ENCODE measurements around the gene PCMT1. TPM values are rescaled to one million over a fixed set of nuclear protein-coding genes. Genes with fewer than 3 reads are reported as not detected.

PCMT1 gene
- total RNA-seq, 2 experiments from 2014 or later = 117 to 125 TPM

DNA sequence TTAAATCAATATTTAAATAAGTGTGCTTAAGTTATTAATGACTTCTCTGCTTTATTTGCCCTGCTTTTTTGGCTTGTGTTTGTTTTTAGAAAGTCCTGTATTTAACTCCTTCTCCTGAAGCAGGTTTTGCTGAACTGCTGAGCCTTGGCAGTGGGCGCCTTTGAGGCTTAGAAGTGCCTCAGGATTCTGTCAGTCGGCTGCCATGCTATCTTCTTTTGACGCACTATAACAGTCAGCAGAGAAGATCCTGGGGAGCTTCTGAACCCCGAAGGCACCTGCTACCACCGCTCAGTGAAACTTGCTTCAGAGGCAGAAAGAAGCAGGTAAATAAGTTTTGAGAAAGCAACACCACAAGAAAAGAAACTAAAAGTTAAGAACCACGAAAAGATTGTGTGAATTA is 22.4 kb downstream of the PCMT1 start:
- H3K4me1 ChIP-seq (ENCODE audit: insufficient read depth, low read length, poor library complexity, severe bottlenecking) = no peaks in the 10 kb centered on the region
- H3K4me3 ChIP-seq (ENCODE audit: low read depth, low read length, poor library complexity, severe bottlenecking) = no peak overlapping the region
- H3K79me2 ChIP-seq (ENCODE audit: insufficient read depth, low read depth, low read length) = peaks cover 33% of the 10 kb centered on the region
- H3K4me2 ChIP-seq (ENCODE audit: low read length) = no peak overlapping the region
- DNase-seq (ENCODE audit: low spot score) = no peak
- no TSS peak for BruUV-seq (replicated peaks)
- CTCF ChIA-PET (ENCODE audit: unreplicated experiment) = no interaction called here
- H3K9me3 ChIP-seq (ENCODE audit: low read length) = 0 out of 2 replicates have a peak, but pooled peaks cover 7% of the 10 kb centered on the region
- intact Hi-C loops (cut with micrococcal nuclease; ENCODE audit: unreplicated experiment) = no loop called here
- TF ChIP-seq EZH2phosphoT487 (IDR thresholded peaks at IDR 0.05; ENCODE audit: borderline replicate concordance, low read depth, low read length) = no peak
- TF ChIP-seq, protein P1, sequence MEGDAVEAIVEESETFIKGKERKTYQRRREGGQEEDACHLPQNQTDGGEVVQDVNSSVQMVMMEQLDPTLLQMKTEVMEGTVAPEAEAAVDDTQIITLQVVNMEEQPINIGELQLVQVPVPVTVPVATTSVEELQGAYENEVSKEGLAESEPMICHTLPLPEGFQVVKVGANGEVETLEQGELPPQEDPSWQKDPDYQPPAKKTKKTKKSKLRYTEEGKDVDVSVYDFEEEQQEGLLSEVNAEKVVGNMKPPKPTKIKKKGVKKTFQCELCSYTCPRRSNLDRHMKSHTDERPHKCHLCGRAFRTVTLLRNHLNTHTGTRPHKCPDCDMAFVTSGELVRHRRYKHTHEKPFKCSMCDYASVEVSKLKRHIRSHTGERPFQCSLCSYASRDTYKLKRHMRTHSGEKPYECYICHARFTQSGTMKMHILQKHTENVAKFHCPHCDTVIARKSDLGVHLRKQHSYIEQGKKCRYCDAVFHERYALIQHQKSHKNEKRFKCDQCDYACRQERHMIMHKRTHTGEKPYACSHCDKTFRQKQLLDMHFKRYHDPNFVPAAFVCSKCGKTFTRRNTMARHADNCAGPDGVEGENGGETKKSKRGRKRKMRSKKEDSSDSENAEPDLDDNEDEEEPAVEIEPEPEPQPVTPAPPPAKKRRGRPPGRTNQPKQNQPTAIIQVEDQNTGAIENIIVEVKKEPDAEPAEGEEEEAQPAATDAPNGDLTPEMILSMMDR (conservative IDR thresholded peaks at IDR 0.05; ENCODE audit: low read length) = no peak
- POLR2A ChIA-PET = no interaction called here
- H3K27ac ChIP-seq (ENCODE audit: low read depth, low read length, poor library complexity, severe bottlenecking) = no peak overlapping the region
- H3K9me2 ChIP-seq (ENCODE audit: insufficient read depth, low read length) = no peaks in the 10 kb centered on the region
- peaks cover 96% of the 10 kb centered on the region for H3K36me3 ChIP-seq (ENCODE audit: insufficient read depth, low read length)
- H4K20me1 ChIP-seq (ENCODE audit: insufficient read depth, low read length) = no peaks in the 10 kb centered on the region
- H2AFZ ChIP-seq (ENCODE audit: low read length) = no peak overlapping the region

DNA sequence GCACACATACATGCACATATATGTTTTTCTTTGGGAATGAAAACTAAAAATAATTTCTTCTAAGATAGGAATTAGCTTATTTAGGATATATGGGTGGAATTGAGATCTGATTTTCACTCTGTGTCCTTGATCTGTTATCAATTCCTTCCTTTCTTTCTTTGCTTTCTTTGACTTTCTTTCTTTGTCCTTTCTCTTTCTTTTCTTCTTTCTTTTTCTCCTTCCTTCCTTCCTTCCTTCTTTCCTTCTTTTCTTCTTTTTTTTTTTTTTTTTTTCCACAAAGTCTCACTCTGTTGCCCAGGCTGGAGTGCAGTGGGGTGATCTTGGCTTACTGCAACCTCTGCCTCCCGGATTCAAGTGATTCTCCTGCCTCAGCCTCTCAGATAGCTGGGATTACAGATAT is 28.1 kb downstream of the PCMT1 start:
- Histone ChIP-seq H3K79me2 (ENCODE audit: insufficient read depth, low read depth, low read length) (peaks cover 5% of the 10 kb centered on the region; the same call in 1 of the 2 replicates), H3K9me3 (ENCODE audit: low read length) (no peaks in the 10 kb centered on the region), H3K9me2 (ENCODE audit: insufficient read depth, low read length) (no peaks in the 10 kb centered on the region), H3K4me2 (ENCODE audit: low read length) (no peak overlapping the region), H2AFZ (ENCODE audit: low read length) (no peak overlapping the region), H4K20me1 (ENCODE audit: insufficient read depth, low read length) (no peaks in the 10 kb centered on the region), H3K4me3 (ENCODE audit: low read depth, low read length, poor library complexity, severe bottlenecking) (no peak overlapping the region), H3K27ac (ENCODE audit: low read depth, low read length, poor library complexity, severe bottlenecking) (no peak overlapping the region), H3K36me3 (ENCODE audit: insufficient read depth, low read length) (peaks cover 90% of the 10 kb centered on the region), H3K4me1 (ENCODE audit: insufficient read depth, low read length, poor library complexity, severe bottlenecking) (no peaks in the 10 kb centered on the region)
- no peak for TF ChIP-seq EZH2phosphoT487 (IDR thresholded peaks at IDR 0.05; ENCODE audit: borderline replicate concordance, low read depth, low read length)
- TF ChIP-seq, protein P1 (conservative IDR thresholded peaks at IDR 0.05; ENCODE audit: low read length) = no peak
- intact Hi-C loops (cut with micrococcal nuclease; ENCODE audit: unreplicated experiment) = no loop called here
- POLR2A ChIA-PET = interaction anchor here (0.6 to 1.1 kb wide), 6 partner anchors 14 to 379 kb away, joined by 3 to 5 read pairs (median 3); no protein-coding TSS in a partner anchor
- BruUV-seq (replicated peaks) = no TSS peak
- CTCF ChIA-PET (ENCODE audit: unreplicated experiment) = no interaction called here
- no peak for DNase-seq (ENCODE audit: low spot score)

DNA sequence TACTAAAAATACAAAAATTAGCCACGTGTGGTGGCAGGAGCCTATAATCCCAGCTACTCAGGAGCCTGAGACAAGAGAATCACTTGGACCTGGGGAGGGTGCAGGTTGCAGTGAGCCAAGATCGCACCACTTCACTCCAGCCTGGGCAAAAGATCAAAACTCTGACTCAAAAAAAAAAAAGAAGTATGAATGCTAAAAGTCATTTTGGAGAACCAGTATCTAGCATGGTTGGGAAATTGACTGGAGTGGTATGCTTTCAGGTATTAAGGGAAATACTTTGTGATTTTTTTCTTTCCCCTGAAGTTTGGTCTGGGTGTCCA is 30.1 kb downstream of the PCMT1 start:
- Histone ChIP-seq H3K4me2 (ENCODE audit: low read length) (no peak overlapping the region), H3K4me1 (ENCODE audit: insufficient read depth, low read length, poor library complexity, severe bottlenecking) (no peaks in the 10 kb centered on the region), H3K4me3 (ENCODE audit: low read depth, low read length, poor library complexity, severe bottlenecking) (no peak overlapping the region), H3K27ac (ENCODE audit: low read depth, low read length, poor library complexity, severe bottlenecking) (no peak overlapping the region), H3K36me3 (ENCODE audit: insufficient read depth, low read length) (peaks cover 90% of the 10 kb centered on the region), H2AFZ (ENCODE audit: low read length) (no peak overlapping the region), H3K9me2 (ENCODE audit: insufficient read depth, low read length) (no peaks in the 10 kb centered on the region), H3K79me2 (ENCODE audit: insufficient read depth, low read depth, low read length) (peaks cover 5% of the 10 kb centered on the region; the same call in 1 of the 2 replicates), H3K9me3 (ENCODE audit: low read length) (no peaks in the 10 kb centered on the region), H4K20me1 (ENCODE audit: insufficient read depth, low read length) (no peaks in the 10 kb centered on the region)
- no peak for DNase-seq (ENCODE audit: low spot score)
- no TSS peak for BruUV-seq (replicated peaks)
- ChIA-PET CTCF (ENCODE audit: unreplicated experiment) (no interaction called here), POLR2A (interaction anchor here (0.7 kb wide), 1 partner anchor 27 kb away, joined by 3 read pairs; no protein-coding TSS in a partner anchor)
- intact Hi-C loops (cut with micrococcal nuclease; ENCODE audit: unreplicated experiment) = no loop called here
- TF ChIP-seq EZH2phosphoT487 (IDR thresholded peaks at IDR 0.05; ENCODE audit: borderline replicate concordance, low read depth, low read length) = no peak
- TF ChIP-seq, protein P1 (conservative IDR thresholded peaks at IDR 0.05; ENCODE audit: low read length) = no peak

Measured in OCI-LY7 (cell line).